HG02970 (cell line): ENCODE measurements around the gene GUCD1.

ENCODE experiments used
- ATAC-seq: cut with Tn5 transposase; IDR thresholded peaks from one replicate; pipeline ENCODE4 v1.9.1; 2021; ENCODE audit warnings: mild to moderate bottlenecking, moderate library complexity, moderate number of reproducible peaks; ENCODE audit not compliant: unreplicated experiment, low FRiP score

Gene GUCD1

DNA sequence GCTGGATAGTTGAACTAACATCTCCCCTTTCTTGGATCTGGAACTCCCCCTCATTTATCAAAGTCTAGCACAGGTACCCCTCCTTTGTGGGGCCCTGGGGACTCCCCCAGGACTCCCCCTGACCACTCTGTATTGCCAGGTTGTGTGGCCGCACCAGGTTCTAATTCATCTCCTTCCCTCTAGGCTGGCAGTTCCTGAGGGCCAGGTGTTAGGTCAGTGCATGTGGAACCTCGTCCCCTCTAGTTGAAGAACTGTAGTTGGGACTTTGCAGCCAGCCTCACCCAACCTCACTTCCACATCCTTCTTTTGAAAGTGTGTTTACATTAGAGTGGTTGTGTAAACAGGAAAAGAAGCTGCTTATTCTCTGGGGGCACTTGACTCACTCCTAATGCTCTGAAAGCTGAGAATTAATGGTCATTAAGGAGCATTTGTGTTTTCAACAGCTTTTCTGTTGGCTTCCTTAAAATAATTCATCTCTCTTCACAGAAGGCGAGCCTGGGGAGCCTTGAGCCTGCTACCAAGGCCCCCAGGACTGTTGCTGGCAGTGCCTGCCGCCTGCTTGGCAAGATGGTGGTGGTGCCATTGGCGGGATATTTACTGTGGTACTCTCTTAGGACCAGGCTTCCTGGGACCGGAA, 48.0 kb downstream of the GUCD1 start:
- ATAC-seq: no peak

DNA sequence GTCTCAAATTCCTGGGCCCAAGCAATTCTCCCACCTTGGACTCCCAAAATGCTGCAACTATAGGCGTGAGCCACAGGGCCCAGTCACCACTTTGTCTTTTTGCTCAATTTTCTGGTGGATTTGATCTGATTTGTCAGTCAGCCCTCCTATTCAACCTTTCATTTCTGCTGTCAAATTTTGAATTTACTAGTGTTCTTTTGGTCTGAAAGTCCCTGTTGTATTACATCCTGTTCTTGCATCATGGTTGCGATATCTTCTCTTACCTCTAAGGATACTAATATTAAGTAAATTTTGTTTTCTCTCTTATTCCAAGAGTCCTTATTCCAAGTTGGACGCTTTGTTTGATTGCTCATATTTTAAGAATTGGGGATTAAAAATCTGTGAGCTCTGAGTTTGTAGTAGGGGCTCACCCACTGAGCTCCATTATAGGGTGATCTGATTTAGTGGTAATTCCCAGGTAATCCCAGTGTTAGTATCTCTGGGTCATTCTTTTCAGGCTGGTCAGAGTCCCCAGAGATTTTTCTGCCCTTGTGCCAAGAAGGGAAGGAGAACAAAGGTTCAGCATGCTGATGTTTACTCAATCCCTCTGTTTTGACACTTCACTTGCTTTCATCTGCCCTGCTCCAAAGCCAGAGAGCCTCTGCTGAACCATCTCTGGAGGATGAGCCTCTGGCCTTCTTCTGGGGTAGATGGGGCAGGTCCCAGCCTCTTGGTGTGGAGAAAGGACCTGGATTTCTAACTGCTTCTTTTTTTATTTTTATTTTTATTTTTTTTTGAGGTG, 49.8 kb downstream of the GUCD1 start:
- ATAC-seq: no peak

DNA sequence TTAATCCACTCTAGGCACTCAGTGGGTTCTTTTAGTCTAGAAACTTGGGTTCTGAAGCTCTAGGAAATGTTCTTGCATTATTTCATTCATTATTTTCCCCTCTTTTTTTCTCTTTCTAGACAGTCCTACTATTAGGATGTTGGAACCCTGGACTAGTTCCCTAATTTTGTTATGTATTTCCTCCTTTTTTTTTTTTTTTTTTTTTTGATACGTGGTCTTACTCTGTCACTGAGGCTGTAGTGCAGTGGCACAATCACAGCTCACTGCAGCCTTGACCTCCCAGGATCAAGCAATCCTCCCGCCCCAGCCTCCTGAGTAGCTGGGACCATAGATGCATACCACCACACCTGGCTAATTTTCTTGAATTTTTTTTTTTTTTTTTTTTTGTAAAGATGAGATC, 50.4 kb downstream of the GUCD1 start:
- no peak for ATAC-seq

DNA sequence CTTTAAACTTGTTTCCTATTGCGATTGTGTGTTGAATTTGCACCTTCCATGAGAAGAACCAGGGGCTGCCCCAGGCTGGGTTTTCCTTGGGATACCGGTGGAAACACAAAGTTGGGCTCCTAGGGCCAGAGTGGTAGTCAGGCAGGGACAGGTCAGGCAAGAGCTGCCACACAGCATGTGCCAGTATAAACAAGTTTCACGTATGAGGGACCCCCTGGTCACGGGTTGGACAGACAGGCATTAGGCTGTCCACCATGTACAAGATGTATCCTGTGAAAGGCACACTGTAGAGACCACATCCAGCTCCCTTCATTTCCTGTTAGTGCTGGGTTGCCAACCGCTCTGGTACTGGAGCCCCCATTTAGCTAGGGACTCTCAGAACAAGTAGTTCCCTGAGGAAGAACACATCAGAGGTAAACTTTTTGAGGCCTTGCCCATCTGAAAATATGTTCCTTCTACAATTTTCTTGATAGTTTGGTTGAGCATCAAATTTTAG, 51.0 kb downstream of the GUCD1 start:
- ATAC-seq: no peak

DNA sequence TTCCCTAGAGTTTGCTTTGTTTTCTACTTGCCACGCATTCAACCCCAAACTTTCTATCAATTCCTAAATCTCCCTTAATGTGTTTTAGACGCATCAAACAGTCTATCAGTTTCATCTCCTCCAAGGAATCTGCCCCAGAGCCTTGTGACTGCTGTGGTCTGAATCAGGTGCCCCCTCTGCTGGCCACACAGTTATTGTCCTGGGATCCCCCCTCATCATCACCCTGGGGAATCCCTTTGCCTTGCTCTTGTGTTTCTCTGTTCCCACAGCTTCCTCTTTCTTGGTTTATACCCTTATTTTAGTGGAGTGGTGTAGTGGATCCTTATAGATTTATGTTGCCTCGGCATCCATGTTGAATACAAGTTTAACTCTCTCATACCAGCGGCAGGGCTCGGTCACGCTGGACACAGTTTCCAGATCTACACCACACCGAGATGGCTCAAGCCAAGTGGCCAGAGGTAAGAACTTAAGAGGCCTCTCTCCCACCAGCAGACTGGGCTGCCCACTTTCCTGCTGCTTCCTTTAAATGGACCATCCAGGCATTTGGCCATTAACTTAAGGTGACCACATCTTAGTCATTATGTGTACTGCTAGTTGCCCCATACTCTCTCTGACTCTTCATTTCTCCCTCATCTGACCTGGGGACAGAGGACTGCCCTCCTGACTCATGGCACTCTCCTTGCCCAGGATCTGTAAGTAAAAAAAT, 51.6 kb downstream of the GUCD1 start:
- ATAC-seq: peak; percentile 43

DNA sequence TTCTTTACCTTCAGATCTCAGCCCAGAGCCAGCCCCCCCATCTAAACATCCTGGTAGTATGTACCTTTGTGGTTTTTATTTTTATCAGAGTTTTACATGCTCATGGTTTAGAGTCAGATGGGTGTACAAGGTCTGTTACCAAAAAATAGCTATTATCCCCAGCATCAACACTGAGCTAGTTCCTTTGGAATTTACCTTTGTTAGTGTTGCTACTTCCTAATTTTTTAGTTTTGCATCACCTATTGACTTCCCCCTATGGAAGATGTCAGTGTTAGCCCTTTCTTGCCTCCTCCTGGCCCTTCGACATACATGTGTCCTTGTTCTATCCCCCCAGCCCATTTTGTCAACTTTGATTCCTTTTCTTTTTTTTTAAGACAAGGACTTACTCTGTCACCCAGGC, 52.4 kb downstream of the GUCD1 start:
- no peak for ATAC-seq

DNA sequence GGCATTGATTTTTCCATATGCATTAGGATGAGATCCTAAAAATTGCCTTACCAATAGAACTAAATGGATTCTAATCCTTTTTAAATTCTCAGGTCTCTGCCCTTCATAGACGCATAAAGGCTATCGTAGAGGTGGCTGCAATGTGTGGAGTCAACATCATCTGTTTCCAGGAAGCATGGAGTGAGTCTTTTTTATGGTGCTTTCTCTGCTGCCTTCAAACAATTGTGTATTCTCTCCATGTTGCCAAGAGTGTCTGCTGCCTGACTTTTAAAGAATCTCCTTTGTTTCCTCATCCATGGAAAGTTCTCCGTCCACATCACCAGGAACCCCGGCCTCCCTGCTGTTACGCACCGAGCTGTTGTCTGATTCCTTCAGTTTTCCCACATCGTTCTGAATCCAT, 52.9 kb downstream of the GUCD1 start:
- no peak for ATAC-seq

DNA sequence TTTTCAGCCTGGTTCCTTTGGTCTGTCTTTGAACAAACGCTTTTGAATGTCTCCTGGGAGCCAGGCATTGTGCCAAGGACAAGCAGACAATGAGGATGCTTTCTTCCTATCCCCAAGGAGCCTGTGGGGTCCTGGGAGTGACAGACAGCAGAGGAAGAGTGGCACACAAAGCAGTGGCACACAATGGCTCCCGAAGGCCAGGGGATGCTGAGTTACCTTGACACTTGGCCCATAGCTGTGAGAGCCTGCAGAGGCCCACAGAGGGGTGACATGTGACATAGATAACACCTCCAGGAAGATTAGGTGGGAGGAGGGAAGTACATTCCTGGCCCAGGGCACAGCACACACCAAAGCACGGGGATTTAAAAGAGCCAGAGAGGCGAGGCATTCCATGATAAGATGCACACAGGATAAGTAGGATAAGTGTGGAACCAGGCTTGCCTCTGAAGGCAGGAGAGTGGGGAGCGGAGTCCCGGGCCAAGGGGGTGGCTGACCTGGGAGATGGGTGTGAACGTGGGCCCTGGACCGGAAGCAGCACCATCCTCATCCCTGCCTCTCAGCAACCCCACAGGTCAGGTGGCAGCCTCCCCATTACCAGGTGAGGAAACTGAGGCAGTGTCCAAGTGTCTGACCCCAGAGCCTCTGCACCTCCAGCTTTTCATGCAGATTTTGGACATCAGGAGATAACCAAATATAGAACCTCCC, 53.5 kb downstream of the GUCD1 start:
- ATAC-seq: no peak

DNA sequence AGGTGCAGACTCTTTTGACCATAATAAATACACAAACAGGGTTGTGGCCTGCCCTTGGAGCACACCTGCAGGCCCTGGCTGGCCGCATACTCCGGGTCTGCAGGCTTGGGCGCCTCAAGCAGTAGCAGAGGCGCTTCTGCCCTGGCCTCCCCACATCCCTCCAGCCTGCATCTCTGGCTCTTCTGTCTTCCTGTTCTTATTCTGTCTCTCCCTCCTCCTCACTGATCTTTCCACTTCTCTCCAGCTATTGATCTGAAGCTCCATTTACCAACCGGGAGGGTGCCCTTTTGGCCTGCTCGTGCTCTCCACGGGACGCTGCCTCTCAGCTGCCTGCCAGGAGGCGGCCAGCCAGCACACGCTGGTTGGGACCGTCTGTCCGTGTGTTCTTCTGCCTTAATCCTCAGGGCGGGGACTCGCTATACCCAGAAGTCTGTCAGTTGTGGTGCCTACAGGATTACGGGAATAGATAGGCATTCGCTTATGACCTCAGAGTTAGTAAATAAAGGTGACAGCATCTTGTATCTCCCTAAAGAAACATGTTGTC, 54.6 kb downstream of the GUCD1 start:
- ATAC-seq: no peak

DNA sequence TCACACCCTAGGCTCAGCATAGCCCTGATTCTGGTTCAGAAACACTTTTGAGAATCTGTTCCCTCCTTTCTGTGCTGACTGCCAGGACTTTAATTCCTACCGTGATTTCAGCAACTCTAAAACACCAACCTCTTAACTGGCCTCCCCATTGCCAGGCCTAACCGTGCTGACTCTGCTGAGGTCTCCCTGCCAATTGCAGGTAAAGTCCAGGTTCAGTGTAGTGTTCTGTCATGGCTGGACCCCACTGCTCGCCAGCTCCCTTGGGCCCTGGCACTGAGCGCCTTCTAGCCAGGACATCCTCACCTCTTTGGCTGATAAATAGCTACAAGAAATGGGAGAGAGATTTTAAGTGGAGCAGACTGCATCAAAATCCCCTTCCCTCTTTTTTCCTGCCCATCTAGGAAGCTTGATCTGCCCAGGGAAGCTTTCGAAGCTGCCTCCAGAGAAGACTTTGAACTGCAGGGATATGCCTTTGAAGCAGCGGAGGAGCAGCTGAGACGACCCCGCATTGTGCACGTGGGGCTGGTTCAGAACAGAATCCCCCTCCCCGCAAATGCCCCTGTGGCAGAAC, 55.1 kb downstream of the GUCD1 start:
- ATAC-seq: no peak

DNA sequence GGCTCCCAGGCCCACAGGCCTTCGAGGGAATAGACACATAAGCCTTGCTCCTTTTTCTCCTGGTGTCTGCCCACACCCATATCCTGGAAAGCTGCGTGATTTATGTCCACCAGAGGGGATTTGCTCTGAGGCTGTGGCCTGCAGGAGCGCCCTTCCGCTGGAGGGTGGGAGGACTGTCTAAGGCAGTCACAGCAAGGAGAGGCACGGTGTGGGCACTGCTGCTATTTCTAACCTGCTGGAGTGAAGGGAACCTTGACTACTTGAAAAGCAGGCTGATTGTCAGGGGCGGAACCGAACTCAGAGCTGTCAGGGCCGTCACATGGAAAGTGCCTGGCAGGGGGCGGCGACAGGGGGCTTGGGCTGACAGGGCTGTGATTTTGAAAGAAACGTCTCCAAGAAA, 56.1 kb downstream of the GUCD1 start:
- ATAC-seq: no peak

DNA sequence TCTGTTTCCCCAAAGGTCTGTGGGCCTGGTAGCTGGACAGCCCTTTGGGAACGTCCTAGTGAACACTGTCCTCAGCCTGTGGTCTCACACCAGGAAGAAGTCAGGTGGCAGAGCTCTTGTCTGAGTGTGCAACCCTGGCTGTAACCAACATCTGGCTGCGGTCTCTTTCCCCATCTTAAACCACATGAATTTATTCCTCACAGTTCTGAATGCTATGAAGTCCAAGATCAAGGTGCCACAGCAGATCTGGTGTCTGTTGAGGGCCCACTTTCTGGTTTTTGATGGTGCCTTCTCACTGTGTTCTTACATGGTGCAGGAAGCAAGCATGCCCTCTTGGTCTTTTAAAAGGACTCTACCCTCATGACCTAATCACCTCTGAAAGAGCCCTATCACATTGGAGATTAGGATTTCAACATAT, 57.1 kb downstream of the GUCD1 start:
- ATAC-seq: no peak

DNA sequence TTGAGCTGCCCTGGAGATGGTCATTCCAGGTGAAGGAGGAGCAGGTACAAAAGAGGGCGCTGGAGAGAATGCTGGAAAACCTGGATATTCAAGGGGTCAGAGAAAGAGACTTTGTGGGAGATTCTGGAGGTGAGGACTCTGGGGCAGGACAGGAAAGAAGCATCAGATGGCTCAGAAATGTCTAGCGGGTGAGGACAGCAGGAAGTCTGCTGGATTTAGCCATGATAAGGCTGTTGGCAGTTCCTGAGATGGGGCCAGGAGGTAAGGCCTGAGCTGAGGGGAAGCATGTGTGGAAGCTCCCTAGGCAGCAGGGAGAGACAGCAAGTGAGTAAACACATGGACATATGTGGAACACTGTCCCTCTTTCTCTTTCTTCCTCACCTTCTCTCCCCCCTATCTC, 58.3 kb downstream of the GUCD1 start:
- no peak for ATAC-seq

DNA sequence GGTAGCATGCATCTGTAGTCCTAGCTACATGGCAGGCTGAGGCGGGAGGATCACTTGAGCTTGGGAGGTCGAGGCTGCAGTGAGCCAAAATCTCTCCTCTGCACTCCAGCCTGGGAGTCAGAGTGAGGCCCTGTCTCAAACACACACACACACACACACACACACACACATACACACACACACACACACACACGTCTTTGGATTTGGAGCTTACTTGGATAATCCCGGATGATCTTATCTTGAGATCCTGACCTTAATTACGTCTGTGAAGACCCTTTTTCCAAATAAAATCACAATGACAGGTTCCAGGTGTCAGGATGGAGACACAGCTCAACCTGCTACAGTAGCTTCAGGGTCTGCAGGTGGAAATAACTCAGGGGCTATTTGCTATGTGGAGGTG, 58.7 kb downstream of the GUCD1 start:
- ATAC-seq: no peak

DNA sequence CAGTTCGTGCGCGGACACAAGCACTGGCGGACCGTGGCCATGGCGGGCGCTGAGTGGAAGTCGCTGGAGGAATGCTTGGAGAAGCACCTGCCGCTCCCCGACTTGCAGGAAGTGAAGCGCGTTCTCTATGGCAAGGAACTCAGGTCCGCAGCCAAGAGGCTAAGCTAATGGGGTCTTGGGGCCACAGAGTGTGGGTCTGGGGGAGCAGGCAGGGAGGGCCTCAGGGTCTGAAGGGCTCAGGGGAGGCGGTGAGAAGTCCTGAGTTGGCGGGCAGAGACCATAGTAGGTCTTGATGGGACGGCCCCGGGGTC, 59.6 kb downstream of the GUCD1 start:
- ATAC-seq: no peak

DNA sequence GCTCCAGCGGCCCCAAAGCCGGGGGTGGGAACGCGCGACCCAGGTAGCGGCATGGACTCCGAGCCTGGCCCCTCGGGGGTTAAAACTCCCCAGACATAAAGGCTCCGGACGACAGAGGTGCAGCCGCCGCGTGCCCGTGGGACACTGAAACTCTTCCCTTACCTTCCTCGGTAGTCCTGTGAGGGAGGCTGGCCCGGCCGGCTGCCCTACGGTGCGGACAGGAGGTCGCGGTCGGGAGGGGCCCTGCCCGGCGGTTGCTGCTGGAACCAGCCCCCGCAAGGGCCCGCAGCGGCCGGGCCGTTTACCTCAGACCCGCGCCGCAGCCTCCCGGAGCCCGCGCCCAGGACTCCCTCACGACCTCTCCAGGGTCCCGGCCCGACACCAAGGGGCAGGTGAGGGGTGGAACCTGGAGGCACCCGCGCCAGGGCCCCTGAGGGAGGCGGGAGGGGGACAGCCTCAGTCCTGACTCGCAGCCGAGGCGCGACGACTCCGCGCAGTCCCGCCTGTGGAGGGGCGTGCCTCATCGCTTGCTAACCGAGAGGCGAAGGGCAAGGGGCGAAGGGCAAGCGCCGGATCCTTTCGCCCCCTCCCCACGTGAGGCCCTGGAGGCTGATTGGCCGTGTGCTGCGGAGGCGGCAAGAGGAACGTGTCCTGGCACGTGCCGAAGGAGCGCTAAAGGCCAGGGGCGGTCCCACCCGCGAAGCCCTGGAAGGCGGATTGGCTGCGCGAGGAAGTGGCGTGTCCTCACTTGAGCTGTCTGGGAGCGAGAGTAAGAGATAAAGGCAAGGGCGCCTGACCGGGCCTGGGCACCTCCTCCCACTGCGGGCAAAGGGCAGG, 60.2 kb downstream of the GUCD1 start, which contains the start of gene UPB1:
Gene UPB1 (plus strand): TSS at position 805 of the 837 bp plus-strand sequence. CDS start 72 bp downstream, outside the sequence.
- no peak for ATAC-seq

DNA sequence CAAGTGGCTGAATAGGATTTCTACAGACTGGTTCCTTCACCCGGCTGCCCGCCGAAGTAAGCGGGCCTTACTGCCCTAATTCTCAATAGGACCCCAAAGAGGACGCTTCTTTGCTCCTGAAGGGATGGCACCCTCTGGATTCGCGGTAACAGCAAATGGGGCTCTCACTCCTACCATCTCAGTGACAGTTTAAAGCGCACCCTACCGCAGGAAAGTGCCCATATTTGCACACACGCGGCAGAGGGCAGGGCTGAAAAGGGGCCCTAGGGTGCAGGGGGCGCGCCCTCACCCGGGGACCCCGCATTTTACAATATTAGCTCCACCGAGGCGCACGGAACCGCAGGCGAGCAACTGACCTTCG, 60.8 kb downstream of the GUCD1 start:
- no peak for ATAC-seq

DNA sequence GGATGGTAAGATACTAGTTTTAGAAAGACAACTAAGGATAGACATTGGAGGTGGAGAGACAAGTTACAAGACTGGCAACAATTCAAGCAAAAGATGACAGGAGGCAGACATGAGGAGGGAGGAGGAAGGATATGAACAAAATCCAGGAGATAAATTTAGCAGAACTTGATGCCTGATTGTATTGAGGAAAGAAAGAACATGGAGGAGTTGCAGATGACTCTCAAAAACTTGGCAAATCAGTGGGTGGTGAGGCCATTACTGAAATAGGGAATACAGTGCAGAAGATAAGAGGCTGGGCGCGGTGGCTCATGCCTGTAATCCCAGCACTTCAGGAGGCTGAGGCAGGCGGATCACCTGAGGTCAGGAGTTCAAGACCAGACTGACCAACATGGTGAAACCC, 62.5 kb downstream of the GUCD1 start:
- no peak for ATAC-seq
